Measurements from ENCODE around the gene RPL37A.

Gene RPL37A

DNA sequence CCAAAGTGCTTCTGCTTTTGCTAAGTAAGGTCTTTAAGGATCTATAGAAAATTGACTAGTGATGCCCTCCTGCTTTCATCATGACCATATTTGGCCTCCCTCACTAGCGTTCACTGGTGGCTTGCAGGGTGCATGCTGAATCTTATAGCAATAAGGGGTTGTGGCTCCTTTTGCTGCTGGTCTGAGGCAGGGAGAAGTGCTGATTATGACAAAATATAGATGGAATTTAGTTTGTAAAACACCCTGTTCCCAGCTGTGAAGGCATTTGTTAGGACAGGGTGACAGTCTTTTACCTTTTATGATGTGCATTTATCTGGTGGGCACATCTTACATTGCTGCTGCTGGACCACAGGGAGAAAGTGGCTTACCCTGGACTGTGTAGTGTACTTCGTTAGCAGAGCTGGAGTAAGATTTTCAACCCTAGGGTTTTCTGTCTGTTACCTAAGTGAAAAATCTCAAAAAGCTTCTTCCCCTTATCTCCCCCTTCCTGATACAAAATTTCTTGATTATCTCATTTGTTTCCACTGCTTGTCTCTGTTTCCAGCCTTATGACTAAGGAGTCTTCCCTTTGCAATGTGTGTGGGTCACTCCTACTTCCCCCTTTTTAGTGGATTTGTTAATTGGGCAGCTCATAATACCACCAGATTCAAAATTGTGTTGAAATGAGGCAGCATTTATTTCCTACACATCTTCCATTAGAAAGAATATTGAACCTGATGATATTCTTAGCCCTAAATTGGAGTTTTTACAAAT, 21.2 kb upstream of the RPL37A start:
- in situ Hi-C loops (cut with MboI; ENCODE audit: low pct_unique_long_range_greater_than_20kb, low sequenced_read_pairs, unreplicated experiment): no loop called here

DNA sequence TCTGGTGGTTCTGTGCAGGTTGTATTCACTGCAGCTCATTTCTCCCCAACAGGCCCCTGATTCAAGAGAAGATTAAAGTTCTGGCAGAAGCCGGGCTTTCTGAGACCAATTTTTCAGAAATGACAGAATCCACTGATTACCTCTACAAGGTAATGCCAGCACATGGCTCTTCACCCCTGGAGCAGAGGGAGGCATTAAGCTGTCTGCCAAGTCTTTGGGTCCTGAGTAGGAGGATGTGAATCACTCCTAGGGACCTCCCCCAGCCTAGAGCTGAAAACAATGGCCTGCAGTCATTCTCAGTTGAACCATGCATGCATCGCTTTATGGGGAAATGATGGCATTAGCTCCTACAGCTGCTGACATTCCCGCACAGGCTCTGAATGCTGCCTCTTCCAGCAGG, 20.5 kb upstream of the RPL37A start:
- in situ Hi-C loops (cut with MboI; ENCODE audit: low pct_unique_long_range_greater_than_20kb, low sequenced_read_pairs, unreplicated experiment): no loop called here
- no peak for DNase-seq (ENCODE audit: low spot score)
- TF ChIP-seq CTCF (IDR thresholded peaks at IDR 0.05; ENCODE audit: extremely low read depth, insufficient read depth, missing control alignments): no peak

More for the DNA sequence above, 21.2 kb upstream of the RPL37A start:
- DNase-seq (ENCODE audit: low spot score): no peak
- no peak for TF ChIP-seq CTCF (IDR thresholded peaks at IDR 0.05; ENCODE audit: extremely low read depth, insufficient read depth, missing control alignments)

DNA sequence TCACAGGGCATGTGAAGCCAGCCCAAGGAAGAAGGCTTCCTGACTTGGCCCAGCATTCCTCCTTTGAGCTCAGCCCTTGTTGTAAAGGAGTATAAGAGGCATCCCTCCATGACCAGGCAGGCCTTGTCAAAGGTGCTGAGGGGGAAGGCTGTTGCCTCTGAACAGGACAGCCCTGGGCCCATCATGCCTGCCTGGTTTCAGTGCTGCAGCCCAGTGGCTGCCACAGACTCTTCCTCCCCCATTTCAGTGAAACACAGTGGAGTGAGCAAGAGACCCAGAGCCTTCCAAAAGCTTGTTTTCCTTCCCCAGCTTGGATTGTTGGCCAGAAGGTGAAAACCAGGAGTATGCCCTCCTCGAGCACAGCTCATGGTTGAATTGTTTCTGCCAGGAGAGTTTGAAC, 19.9 kb upstream of the RPL37A start:
- no peak for DNase-seq (ENCODE audit: low spot score)
- no peak for TF ChIP-seq CTCF (IDR thresholded peaks at IDR 0.05; ENCODE audit: extremely low read depth, insufficient read depth, missing control alignments)
- in situ Hi-C loops (cut with MboI; ENCODE audit: low pct_unique_long_range_greater_than_20kb, low sequenced_read_pairs, unreplicated experiment): no loop called here

DNA sequence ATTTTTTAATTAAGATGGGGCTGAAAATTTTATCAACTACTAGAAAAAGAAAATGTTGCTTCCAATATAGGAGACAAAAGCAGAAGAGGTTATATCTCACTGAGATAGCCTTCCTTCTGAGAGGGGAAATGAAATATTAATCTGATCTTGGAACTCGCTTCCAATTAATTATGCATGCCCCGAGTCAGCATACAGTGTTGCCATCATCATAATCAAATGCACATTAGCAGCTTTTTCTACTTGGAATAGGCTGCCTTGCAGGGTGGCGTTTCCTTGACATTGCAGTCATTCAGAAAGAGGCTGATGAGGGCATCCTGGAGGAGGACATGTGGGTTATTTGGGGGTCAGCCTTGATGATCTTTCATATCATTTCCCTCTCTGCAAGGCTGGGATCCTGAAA, 18.4 kb upstream of the RPL37A start:
- no peak for TF ChIP-seq CTCF (IDR thresholded peaks at IDR 0.05; ENCODE audit: extremely low read depth, insufficient read depth, missing control alignments)
- in situ Hi-C loops (cut with MboI; ENCODE audit: low pct_unique_long_range_greater_than_20kb, low sequenced_read_pairs, unreplicated experiment): no loop called here
- no peak for DNase-seq (ENCODE audit: low spot score)

DNA sequence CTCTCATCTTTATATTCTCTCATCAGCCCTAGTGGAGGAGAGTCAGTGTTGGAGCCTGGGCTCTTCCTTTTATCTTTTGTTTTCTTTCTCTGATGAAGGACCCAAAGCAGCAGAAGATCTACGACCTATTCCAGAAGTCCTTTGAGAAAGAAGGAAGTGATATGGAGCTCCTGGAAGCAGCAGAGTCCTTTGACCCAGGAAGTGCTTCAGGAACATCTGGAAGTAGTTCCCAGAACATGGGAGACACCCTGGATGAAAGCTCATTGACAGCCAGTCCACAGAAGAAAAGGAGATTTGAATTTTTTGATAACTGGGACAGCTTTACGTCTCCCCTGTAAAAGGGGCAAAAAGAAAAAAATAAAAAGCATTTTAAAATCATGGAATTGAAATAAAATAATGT, 16.0 kb upstream of the RPL37A start:
- in situ Hi-C loops (cut with MboI; ENCODE audit: low pct_unique_long_range_greater_than_20kb, low sequenced_read_pairs, unreplicated experiment): no loop called here
- DNase-seq (ENCODE audit: low spot score): no peak
- TF ChIP-seq CTCF (IDR thresholded peaks at IDR 0.05; ENCODE audit: extremely low read depth, insufficient read depth, missing control alignments): no peak

DNA sequence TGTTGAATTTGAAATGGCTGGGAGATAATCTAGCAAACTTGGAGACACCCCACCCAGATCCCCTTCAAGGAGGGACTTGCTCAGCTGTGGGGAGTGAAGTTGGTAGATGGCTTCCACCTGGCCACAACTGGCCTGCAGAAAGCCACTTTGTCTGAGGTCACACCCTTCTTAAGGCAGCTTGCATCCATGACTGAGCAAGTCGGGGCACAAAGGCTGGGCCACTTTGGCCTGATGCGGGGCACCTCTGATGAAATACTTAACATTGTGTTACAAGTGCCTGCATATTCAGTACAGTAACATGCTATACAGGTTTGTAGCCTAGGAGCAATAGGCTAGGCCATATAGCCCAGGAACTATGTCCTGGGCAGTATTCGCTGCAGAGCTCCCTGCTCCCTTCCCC, 13.4 kb upstream of the RPL37A start:
- no peak for TF ChIP-seq CTCF (IDR thresholded peaks at IDR 0.05; ENCODE audit: extremely low read depth, insufficient read depth, missing control alignments)
- in situ Hi-C loops (cut with MboI; ENCODE audit: low pct_unique_long_range_greater_than_20kb, low sequenced_read_pairs, unreplicated experiment): no loop called here
- DNase-seq (ENCODE audit: low spot score): no peak

Data from GM13977 (cell line).